Measurements from ENCODE around the gene NXPE3. TPM values are rescaled to one million over a fixed set of nuclear protein-coding genes. Genes with fewer than 3 reads are reported as not detected.

NXPE3 gene
- total RNA-seq, 3 donors from 2014 or later (not counting 1 experiment from before 2014, with no cell fraction given): 17.0 to 27.1 (median 21.1) TPM

- H3K27me3 Mint-ChIP-seq (ENCODE audit: low read depth in 2 of 2): no peaks in the 10 kb centered on the region
- ATAC-seq (no peak), DNase-seq (no peak)
- Histone ChIP-seq H3K4me1 (ENCODE audit: control insufficient read depth, insufficient read depth, low read length) (peaks cover 5% of the 10 kb centered on the region), H3K27ac (ENCODE audit: low read length) (no peak overlapping the region), H3K4me3 (ENCODE audit: low read length) (no peak overlapping the region), H3K27me3 (ENCODE audit: control insufficient read depth, insufficient read depth, low read length) (no peaks in the 10 kb centered on the region), H3K9me3 (ENCODE audit: control insufficient read depth, insufficient read depth, low read length) (no peaks in the 10 kb centered on the region), H3K36me3 (ENCODE audit: control insufficient read depth, insufficient read depth, low read length) (peaks cover under 1% of the 10 kb centered on the region)
- WGBS (ENCODE audit: insufficient coverage): 80% methylated on average over 2 of the region's 2 CpGs
- no peaks in the 10 kb centered on the region for H3K9me3 Mint-ChIP-seq
- H3K36me3 Mint-ChIP-seq: peaks cover 13% of the 10 kb centered on the region
- no peak for TF ChIP-seq CTCF (IDR thresholded peaks at IDR 0.05)
- H3K4me1 Mint-ChIP-seq: peaks cover 19 to 27% of the 10 kb centered on the region in 2 donors
- intact Hi-C loops (cut with micrococcal nuclease): no loop called here
- peak overlapping the region; percentile 98 to 99 for H3K27ac Mint-ChIP-seq
- no peak overlapping the region for H3K4me3 Mint-ChIP-seq
These were observed 67.7 kb downstream of the NXPE3 start for GRCh38 chr3:101846709-101847108.

- 84% methylated on average over 3 of the region's 3 CpGs for WGBS (ENCODE audit: insufficient coverage)
- Mint-ChIP-seq H3K27ac (peak overlapping the region; percentile 98 to 99), H3K36me3 (peaks cover 18% of the 10 kb centered on the region), H3K4me3 (peak overlapping the region; percentile 60), H3K27me3 (ENCODE audit: low read depth in 2 of 2) (no peaks in the 10 kb centered on the region), H3K4me1 (peaks cover 25 to 33% of the 10 kb centered on the region in 2 donors), H3K9me3 (no peaks in the 10 kb centered on the region)
- TF ChIP-seq CTCF (IDR thresholded peaks at IDR 0.05): no peak
- Histone ChIP-seq H3K4me3 (ENCODE audit: low read length) (no peak overlapping the region), H3K9me3 (ENCODE audit: control insufficient read depth, insufficient read depth, low read length) (no peaks in the 10 kb centered on the region), H3K27me3 (ENCODE audit: control insufficient read depth, insufficient read depth, low read length) (no peaks in the 10 kb centered on the region), H3K36me3 (ENCODE audit: control insufficient read depth, insufficient read depth, low read length) (peaks cover 7% of the 10 kb centered on the region), H3K4me1 (ENCODE audit: control insufficient read depth, insufficient read depth, low read length) (peaks cover 9% of the 10 kb centered on the region), H3K27ac (ENCODE audit: low read length) (no peak overlapping the region)
- ATAC-seq (no peak), DNase-seq (no peak)
- intact Hi-C loops (cut with micrococcal nuclease): no loop called here
These were observed 68.3 kb downstream of the NXPE3 start for GRCh38 chr3:101847328-101847727.

- no peaks in the 10 kb centered on the region for H3K9me3 Mint-ChIP-seq
- H3K4me3 Mint-ChIP-seq: peak overlapping the region; percentile 83
- Histone ChIP-seq H3K4me1 (ENCODE audit: control insufficient read depth, insufficient read depth, low read length) (peaks cover 9% of the 10 kb centered on the region), H3K27me3 (ENCODE audit: control insufficient read depth, insufficient read depth, low read length) (no peaks in the 10 kb centered on the region), H3K4me3 (ENCODE audit: low read length) (no peak overlapping the region), H3K27ac (ENCODE audit: low read length) (peak overlapping the region; percentile 87), H3K36me3 (ENCODE audit: control insufficient read depth, insufficient read depth, low read length) (peaks cover 17% of the 10 kb centered on the region), H3K9me3 (ENCODE audit: control insufficient read depth, insufficient read depth, low read length) (no peaks in the 10 kb centered on the region)
- intact Hi-C loops (cut with micrococcal nuclease): no loop called here
- 93% methylated on average over 3 of the region's 3 CpGs for WGBS (ENCODE audit: insufficient coverage)
- DNase-seq (no peak), ATAC-seq (no peak)
- H3K36me3 Mint-ChIP-seq: peaks cover 28% of the 10 kb centered on the region
- no peaks in the 10 kb centered on the region for H3K27me3 Mint-ChIP-seq (ENCODE audit: low read depth in 2 of 2)
- peak overlapping the region; percentile 98 to 99 for H3K27ac Mint-ChIP-seq
- TF ChIP-seq CTCF (IDR thresholded peaks at IDR 0.05): no peak
- peaks cover 34 to 38% of the 10 kb centered on the region in 2 donors for H3K4me1 Mint-ChIP-seq
These were observed 69.3 kb downstream of the NXPE3 start for GRCh38 chr3:101848326-101848725.
